Breast epithelium (tissue), 4 donors: ENCODE data around the gene TMEM238. TPM values are rescaled to one million over a fixed set of nuclear protein-coding genes. Genes with fewer than 3 reads are reported as not detected.

Source experiments
- DNase-seq, 2 donors: peaks; one replicate each; pipeline ENCODE4 v3.0.0-alpha.2; 2019; ENCODE audit warnings: low spot score in 2 of 2
- H3K27ac ChIP-seq, 2 donors: fragments of 200-600 bp; sonication (generic) in 1 of 2; one replicate each; pipeline ENCODE4 v1.5.1; 2016 to 2019; ENCODE audit warnings: mild to moderate bottlenecking in 1 of 2
- H3K27me3 ChIP-seq, 2 donors: fragments of 200-600 bp; sonication (generic) in 1 of 2; one replicate each; pipeline versions ENCODE4 v1.5.1 to v1.6.0; 2017 to 2019; ENCODE audit warnings: control low read depth in 1 of 2, mild to moderate bottlenecking in 1 of 2
- H3K36me3 ChIP-seq: fragments of 200-600 bp; one replicate; pipeline ENCODE4 v1.5.1; 2019
- H3K4me1 ChIP-seq, 2 donors: fragments of 200-600 bp; sonication (generic); one replicate each; pipeline ENCODE4 v1.5.1; 2016 to 2019; ENCODE audit warnings: control low read depth in 1 of 2
- H3K4me3 ChIP-seq, 3 donors: fragments of 200-600 bp; sonication (generic); 1 replicate in 2 of 3; 2 replicates in 1 of 3; pipeline ENCODE4 v1.5.1; 2016 to 2019; ENCODE audit warnings: mild to moderate bottlenecking in 3 of 3, moderate library complexity in 2 of 3
- H3K9me3 ChIP-seq, 2 donors: fragments of 200-600 bp; sonication (generic) in 1 of 2; one replicate each; pipeline ENCODE4 v1.5.1; 2016 to 2019; ENCODE audit warnings: control low read depth in 1 of 2
- CTCF ChIP-seq, 3 donors: fragments of 450-650 bp; IDR thresholded peaks; one replicate each; pipeline ENCODE4 v1.5.1; 2016 to 2017; ENCODE audit warnings: antibody characterized with exemption in 3 of 3, mild to moderate bottlenecking in 3 of 3, moderate library complexity in 3 of 3
- POLR2A ChIP-seq: fragments of 450-650 bp; IDR thresholded peaks from one replicate; pipeline ENCODE4 v1.6.1; 2016; ENCODE audit warnings: antibody characterized with exemption, mild to moderate bottlenecking, moderate library complexity
- POLR2AphosphoS5 ChIP-seq, 3 donors: sonication (generic); formaldehyde crosslinking; IDR thresholded peaks; one replicate each; pipeline ENCODE4 v1.6.1; 2017; ENCODE audit warnings: antibody characterized with exemption in 3 of 3
- intact Hi-C: fragments of 100-400 bp; cut with DNase I; formaldehyde crosslinking; loops from one replicate; pipeline ENCODE4 v1.15.1; 2023; ENCODE audit warnings: low total_unique reads
- total RNA-seq, 3 donors: library from RNA; depleted of rRNA; stranded (reverse); fragments of >200 nt; gene quantifications; one replicate each; pipeline ENCODE4 v1.1.0, GENCODE V29; 2016

The TMEM238 gene
- total RNA-seq, 3 donors from 2014 or later, result 4.5 to 12.7 (median 9.8) TPM

GRCh38 chr19:55353356-55353802 lies 30.7 kb downstream of the TMEM238 start:
- Histone ChIP-seq H3K9me3 (no peaks in the 10 kb centered on the region), H3K27me3 (peaks cover 11 to 32% of the 10 kb centered on the region in 2 donors), H3K4me3 (peak overlapping the region; percentile 22 to 70 (median 50)), H3K36me3 (no peaks in the 10 kb centered on the region), H3K4me1 (peaks cover 0 to 4% of the 10 kb centered on the region in 2 donors), H3K27ac (no peak overlapping the region)
- no peak for TF ChIP-seq CTCF (IDR thresholded peaks at IDR 0.05)
- no peak for TF ChIP-seq POLR2A
- no peak for DNase-seq
- intact Hi-C loops, result no loop called here

- no peaks in the 10 kb centered on the region for H3K36me3 ChIP-seq
- peaks cover 11 to 32% of the 10 kb centered on the region in 2 donors for H3K27me3 ChIP-seq
- H3K9me3 ChIP-seq, result no peaks in the 10 kb centered on the region
- DNase-seq, result no peak
- peaks cover 0 to 4% of the 10 kb centered on the region in 2 donors for H3K4me1 ChIP-seq
- TF ChIP-seq POLR2AphosphoS5 (IDR thresholded peaks at IDR 0.05), result no peak
- TF ChIP-seq POLR2A, result no peak
- TF ChIP-seq CTCF (IDR thresholded peaks at IDR 0.05), result no peak
- intact Hi-C loops, result no loop called here
- H3K4me3 ChIP-seq, result peak overlapping the region in 1 of 3 donors; percentile 70
- H3K27ac ChIP-seq, result no peak overlapping the region
These were observed 31.4 kb downstream of the TMEM238 start for GRCh38 chr19:55352549-55353145.

- H3K27me3 ChIP-seq, result peaks cover 11 to 32% of the 10 kb centered on the region in 2 donors
- no peak for TF ChIP-seq POLR2A
- TF ChIP-seq CTCF (IDR thresholded peaks at IDR 0.05), result no peak
- no peak for TF ChIP-seq POLR2AphosphoS5 (IDR thresholded peaks at IDR 0.05)
- H3K36me3 ChIP-seq, result no peaks in the 10 kb centered on the region
- H3K4me1 ChIP-seq, result peaks cover 0 to 4% of the 10 kb centered on the region in 2 donors
- no peak overlapping the region for H3K4me3 ChIP-seq
- H3K27ac ChIP-seq, result no peak overlapping the region
- H3K9me3 ChIP-seq, result no peaks in the 10 kb centered on the region
- no peak for DNase-seq
- intact Hi-C loops, result no loop called here
These were observed 32.1 kb downstream of the TMEM238 start for GRCh38 chr19:55352040-55352439.

GRCh38 chr19:55350620-55351315 lies 33.3 kb downstream of the TMEM238 start:
- no peaks in the 10 kb centered on the region for H3K36me3 ChIP-seq
- H3K9me3 ChIP-seq, result no peaks in the 10 kb centered on the region
- intact Hi-C loops, result no loop called here
- H3K4me3 ChIP-seq, result no peak overlapping the region
- no peak for DNase-seq
- peaks cover 0 to 4% of the 10 kb centered on the region in 2 donors for H3K4me1 ChIP-seq
- TF ChIP-seq POLR2AphosphoS5 (IDR thresholded peaks at IDR 0.05) (no peak), POLR2A (no peak), CTCF (IDR thresholded peaks at IDR 0.05) (no peak)
- H3K27me3 ChIP-seq, result peaks cover 11 to 32% of the 10 kb centered on the region in 2 donors
- H3K27ac ChIP-seq, result no peak overlapping the region

- no peak for DNase-seq
- TF ChIP-seq POLR2A (no peak), CTCF (IDR thresholded peaks at IDR 0.05) (no peak), POLR2AphosphoS5 (IDR thresholded peaks at IDR 0.05) (no peak)
- Histone ChIP-seq H3K27me3 (peaks cover 11 to 23% of the 10 kb centered on the region in 2 donors), H3K27ac (no peak overlapping the region), H3K36me3 (no peaks in the 10 kb centered on the region), H3K9me3 (no peaks in the 10 kb centered on the region), H3K4me1 (no peaks in the 10 kb centered on the region), H3K4me3 (no peak overlapping the region)
- intact Hi-C loops, result no loop called here
These were observed 35.6 kb downstream of the TMEM238 start for GRCh38 chr19:55348317-55349034.
